Loucy (cell line): ENCODE results near the gene ATP10A.

ENCODE experiments used
- H2AFZ ChIP-seq: fragments of 200-600 bp; sonication (generic); 2 replicates; pipeline ENCODE4 v1.6.0; 2016; ENCODE audit warnings: antibody characterized with exemption, mild to moderate bottlenecking, low read length, moderate library complexity
- H3F3A ChIP-seq: fragments of 200-600 bp; 2 replicates; pipeline ENCODE4 v1.6.0; 2016; ENCODE audit warnings: antibody characterized with exemption, low read depth, mild to moderate bottlenecking
- H3K27me3 ChIP-seq: fragments of 200-600 bp; sonication (generic); 2 replicates; pipeline ENCODE4 v1.6.1; 2014; ENCODE audit warnings: low read length, mild to moderate bottlenecking; ENCODE audit not compliant: insufficient read depth, poor library complexity, severe bottlenecking
- H3K36me3 ChIP-seq: fragments of 200-600 bp; sonication (generic); 2 replicates; pipeline ENCODE4 v1.6.1; 2016; ENCODE audit warnings: low read length; ENCODE audit not compliant: insufficient read depth
- H3K4me1 ChIP-seq: fragments of 200-600 bp; sonication (generic); 2 replicates; pipeline ENCODE4 v1.5.1; 2014; ENCODE audit warnings: low read length, mild to moderate bottlenecking; ENCODE audit not compliant: insufficient read depth, poor library complexity, severe bottlenecking
- H3K4me2 ChIP-seq: fragments of 200-600 bp; sonication (generic); 2 replicates; pipeline ENCODE4 v1.6.0; 2014; ENCODE audit warnings: antibody characterized with exemption, low read length, low read depth, mild to moderate bottlenecking; ENCODE audit not compliant: poor library complexity, severe bottlenecking
- H3K4me3 ChIP-seq: fragments of 200-600 bp; sonication (generic); 2 replicates; pipeline ENCODE4 v1.5.1; 2014; ENCODE audit warnings: low read length, mild to moderate bottlenecking, mixed read lengths; ENCODE audit not compliant: poor library complexity, severe bottlenecking
- H3K79me2 ChIP-seq: fragments of 200-600 bp; sonication (generic); 2 replicates; pipeline ENCODE4 v1.6.1; 2014; ENCODE audit warnings: low read length; ENCODE audit not compliant: insufficient read depth
- H3K9ac ChIP-seq: fragments of 200-600 bp; sonication (generic); 2 replicates; pipeline ENCODE4 v1.6.0; 2014; ENCODE audit warnings: mild to moderate bottlenecking, low read depth, low read length, moderate library complexity; ENCODE audit not compliant: poor library complexity, severe bottlenecking
- H3K9me2 ChIP-seq: fragments of 200-600 bp; sonication (generic); replicated peaks from 2 replicates; pipeline ENCODE4 v1.6.1; 2016; ENCODE audit warnings: low read depth, low read length, mixed read lengths
- H3K9me3 ChIP-seq: fragments of 200-600 bp; sonication (generic); 2 replicates; pipeline ENCODE4 v1.6.1; 2014; ENCODE audit warnings: mild to moderate bottlenecking, antibody characterized with exemption, low read length, low read depth; ENCODE audit not compliant: insufficient read depth
- H4K20me1 ChIP-seq: fragments of 200-600 bp; sonication (generic); 2 replicates; pipeline ENCODE4 v1.6.0; 2014; ENCODE audit warnings: antibody characterized with exemption, low read length, mild to moderate bottlenecking; ENCODE audit not compliant: insufficient read depth, poor library complexity, severe bottlenecking
- CTCF ChIP-seq: fragments of 200-600 bp; sonication (generic); conservative IDR thresholded peaks from 2 replicates; pipeline ENCODE4 v1.5.1; 2014; ENCODE audit warnings: mild to moderate bottlenecking, antibody characterized with exemption, low read length
- EZH2phosphoT487 ChIP-seq: fragments of 200-600 bp; IDR thresholded peaks from 2 replicates; pipeline ENCODE4 v1.6.1; 2018; ENCODE audit warnings: antibody characterized with exemption, mild to moderate bottlenecking, moderate library complexity, borderline replicate concordance

ATP10A gene

GRCh38 chr15:25903024-25903581 is 40.0 kb upstream of the ATP10A start:
- Histone ChIP-seq H3K27me3 (no peaks in the 10 kb centered on the region), H3K9me2 (no peaks in the 10 kb centered on the region), H3K9me3 (peaks cover 8% of the 10 kb centered on the region; the same call in 1 of the 2 replicates), H3K9ac (no peak overlapping the region), H4K20me1 (no peaks in the 10 kb centered on the region), H3K4me2 (no peak overlapping the region), H3K36me3 (no peaks in the 10 kb centered on the region), H3K4me1 (no peaks in the 10 kb centered on the region), H3F3A (no peaks in the 10 kb centered on the region), H2AFZ (no peak overlapping the region), H3K4me3 (no peak overlapping the region), H3K79me2 (no peaks in the 10 kb centered on the region)
- TF ChIP-seq CTCF (no peak), EZH2phosphoT487 (no peak)

GRCh38 chr15:25901811-25902605 is 38.9 kb upstream of the ATP10A start:
- Histone ChIP-seq H3K36me3 (no peaks in the 10 kb centered on the region), H3K27me3 (no peaks in the 10 kb centered on the region), H4K20me1 (no peaks in the 10 kb centered on the region), H3K79me2 (no peaks in the 10 kb centered on the region), H3F3A (no peaks in the 10 kb centered on the region), H3K4me1 (no peaks in the 10 kb centered on the region), H3K9me2 (no peaks in the 10 kb centered on the region), H2AFZ (no peak overlapping the region), H3K9ac (no peak overlapping the region), H3K9me3 (peaks cover 8% of the 10 kb centered on the region; the same call in 1 of the 2 replicates), H3K4me2 (no peak overlapping the region), H3K4me3 (no peak overlapping the region)
- no peak for TF ChIP-seq CTCF
- TF ChIP-seq EZH2phosphoT487, result no peak

GRCh38 chr15:25900901-25901300 is 37.8 kb upstream of the ATP10A start:
- H3K4me3 ChIP-seq, result no peak overlapping the region
- TF ChIP-seq EZH2phosphoT487 (no peak), CTCF (no peak)
- H3K79me2 ChIP-seq, result no peaks in the 10 kb centered on the region
- no peaks in the 10 kb centered on the region for H3K27me3 ChIP-seq
- no peaks in the 10 kb centered on the region for H3F3A ChIP-seq
- no peak overlapping the region for H3K9ac ChIP-seq
- H3K9me2 ChIP-seq, result no peaks in the 10 kb centered on the region
- H3K36me3 ChIP-seq, result no peaks in the 10 kb centered on the region
- H2AFZ ChIP-seq, result no peak overlapping the region
- H3K9me3 ChIP-seq, result peaks cover 8% of the 10 kb centered on the region; the same call in 1 of the 2 replicates
- no peaks in the 10 kb centered on the region for H4K20me1 ChIP-seq
- no peak overlapping the region for H3K4me2 ChIP-seq
- no peaks in the 10 kb centered on the region for H3K4me1 ChIP-seq
